ENCODE results near the gene MRTFA. TPM values are rescaled to one million over a fixed set of nuclear protein-coding genes. Genes with fewer than 3 reads are reported as not detected.

MRTFA gene
- total RNA-seq, 1 experiment from 2014 or later: 28.0 TPM

GRCh38 chr22:40485813-40486667, 150.5 kb downstream of the MRTFA start:
- Histone ChIP-seq H3K27ac (ENCODE audit: low read depth, low read length) (no peak overlapping the region), H2AFZ (ENCODE audit: low read depth, low read length, poor library complexity, severe bottlenecking) (no peak overlapping the region), H3K9ac (ENCODE audit: low read length) (no peak overlapping the region), H4K20me1 (ENCODE audit: insufficient read depth) (no peaks in the 10 kb centered on the region), H3K4me2 (ENCODE audit: low read length) (no peak overlapping the region), H3K9me3 (ENCODE audit: control insufficient read depth in 1 of 2, insufficient read depth in 1 of 2, low read depth in 1 of 2, low read length in 2 of 2) (no peaks in the 10 kb centered on the region), H3K79me2 (ENCODE audit: insufficient read depth, low read length) (no peaks in the 10 kb centered on the region), H3K27me3 (ENCODE audit: insufficient read depth, low read length) (no peaks in the 10 kb centered on the region), H3K36me3 (ENCODE audit: control insufficient read depth in 1 of 2, insufficient read depth in 2 of 2, low read length in 2 of 2) (no peaks in the 10 kb centered on the region), H3K4me1 (ENCODE audit: control insufficient read depth in 1 of 2, insufficient read depth in 2 of 2, low read length in 2 of 2) (no peaks in the 10 kb centered on the region; a peak in 1 of 4 replicates), H3K9me2 (ENCODE audit: insufficient read depth) (no peaks in the 10 kb centered on the region), H3K4me3 (replicated peaks in 1 of 2; ENCODE audit: low read depth in 1 of 2, low read length in 2 of 2) (no peak overlapping the region)
- no peak for TF ChIP-seq EZH2 (IDR thresholded peaks at IDR 0.05)
- no peak for TF ChIP-seq SP1 (IDR thresholded peaks at IDR 0.05; ENCODE audit: low read depth)
- no peak for TF ChIP-seq FOSL1 (IDR thresholded peaks at IDR 0.05; ENCODE audit: low read depth)
- no peak for TF ChIP-seq CTCF (IDR thresholded peaks at IDR 0.05 in 2 of 3, conservative IDR thresholded peaks at IDR 0.05 in 1 of 3; ENCODE audit: borderline replicate concordance in 1 of 3, insufficient read depth in 1 of 3, low read depth in 2 of 3, low read length in 2 of 3)
- TF ChIP-seq, protein P1, sequence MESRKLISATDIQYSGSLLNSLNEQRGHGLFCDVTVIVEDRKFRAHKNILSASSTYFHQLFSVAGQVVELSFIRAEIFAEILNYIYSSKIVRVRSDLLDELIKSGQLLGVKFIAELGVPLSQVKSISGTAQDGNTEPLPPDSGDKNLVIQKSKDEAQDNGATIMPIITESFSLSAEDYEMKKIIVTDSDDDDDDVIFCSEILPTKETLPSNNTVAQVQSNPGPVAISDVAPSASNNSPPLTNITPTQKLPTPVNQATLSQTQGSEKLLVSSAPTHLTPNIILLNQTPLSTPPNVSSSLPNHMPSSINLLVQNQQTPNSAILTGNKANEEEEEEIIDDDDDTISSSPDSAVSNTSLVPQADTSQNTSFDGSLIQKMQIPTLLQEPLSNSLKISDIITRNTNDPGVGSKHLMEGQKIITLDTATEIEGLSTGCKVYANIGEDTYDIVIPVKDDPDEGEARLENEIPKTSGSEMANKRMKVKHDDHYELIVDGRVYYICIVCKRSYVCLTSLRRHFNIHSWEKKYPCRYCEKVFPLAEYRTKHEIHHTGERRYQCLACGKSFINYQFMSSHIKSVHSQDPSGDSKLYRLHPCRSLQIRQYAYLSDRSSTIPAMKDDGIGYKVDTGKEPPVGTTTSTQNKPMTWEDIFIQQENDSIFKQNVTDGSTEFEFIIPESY (IDR thresholded peaks at IDR 0.05; ENCODE audit: extremely low read depth, insufficient replicate concordance, low read length): no peak
- no peak for TF ChIP-seq ZFX (IDR thresholded peaks at IDR 0.05)
- no peak for TF ChIP-seq YY1 (IDR thresholded peaks at IDR 0.05; ENCODE audit: extremely low read depth, insufficient replicate concordance, low read depth, low read length)
- TF ChIP-seq CBX3 (IDR thresholded peaks at IDR 0.05; ENCODE audit: low read depth): no peak
- no peak for TF ChIP-seq EGR1 (IDR thresholded peaks at IDR 0.05; ENCODE audit: low read depth)
- TF ChIP-seq ZNF274 (IDR thresholded peaks at IDR 0.05; ENCODE audit: low read depth, low read length): no peak
- TF ChIP-seq ELF1 (IDR thresholded peaks at IDR 0.05; ENCODE audit: borderline replicate concordance, low read depth): no peak
- no peak for TF ChIP-seq EZH2phosphoT487 (IDR thresholded peaks at IDR 0.05; ENCODE audit: borderline replicate concordance)
- no peak for TF ChIP-seq CEBPB (IDR thresholded peaks at IDR 0.05; ENCODE audit: low read depth)
- no peak for TF ChIP-seq SIN3A (IDR thresholded peaks at IDR 0.05; ENCODE audit: low read depth)
- TF ChIP-seq SRF (IDR thresholded peaks at IDR 0.05; ENCODE audit: low read depth): no peak
- TF ChIP-seq RAD21 (IDR thresholded peaks at IDR 0.05; ENCODE audit: low read depth): no peak
- CTCF ChIA-PET: no interaction called here
- POLR2A ChIA-PET: no interaction called here
- ATAC-seq (no peak), DNase-seq (ENCODE audit: low read depth, low spot score) (no peak)
- BruUV-seq (replicated peaks): no TSS peak
- RAD21 ChIA-PET (ENCODE audit: low non-redundant PET in 1 of 2, low total read pairs in 2 of 2, uncharacterized antibody in 2 of 2, unreplicated experiment in 2 of 2): no interaction called here
- intact Hi-C loops (cut with micrococcal nuclease): loop anchor here (2.0 kb wide), 1 partner anchor 49 kb away; no protein-coding TSS in a partner anchor
